OCI-LY7 (cell line): Measurements from ENCODE around the gene CA9. TPM values are rescaled to one million over a fixed set of nuclear protein-coding genes. Genes with fewer than 3 reads are reported as not detected.

Experiments
- BruUV-seq: library from RNA; stranded (reverse); fragments of 400-500 nt; replicated peaks from 2 replicates; lab custom pipeline; 2021; lab: Mats Ljungman, UMichigan
- CTCF ChIA-PET: fragments of 300-600 bp; sonication (Branson Sonifier 250); formaldehyde crosslinking; loops from one replicate; lab custom pipeline; 2022; ENCODE audit warnings: antibody characterized with exemption; ENCODE audit not compliant: unreplicated experiment; lab: Charles Lee
- POLR2A ChIA-PET: fragments of 300-600 bp; sonication (Branson Sonifier 250); formaldehyde crosslinking; loops from one replicate; lab custom pipeline; 2022; ENCODE audit warnings: antibody characterized with exemption; lab: Charles Lee
- DNase-seq: peaks from one replicate; pipeline ENCODE4 v3.0.0-alpha.2; 2015; ENCODE audit warnings: low spot score
- H2AFZ ChIP-seq: fragments of 200-600 bp; sonication (generic), shearing (Covaris generic); 2 replicates; pipeline ENCODE4 v1.6.1; 2014; ENCODE audit warnings: mild to moderate bottlenecking, antibody characterized with exemption, low read length, moderate library complexity
- H3K27ac ChIP-seq: fragments of 200-600 bp; sonication (generic); 2 replicates; pipeline ENCODE4 v1.5.1; 2014; ENCODE audit warnings: mixed run types, low read depth, mild to moderate bottlenecking, moderate library complexity, low read length, inconsistent platforms; ENCODE audit not compliant: poor library complexity, severe bottlenecking
- H3K36me3 ChIP-seq: fragments of 200-600 bp; sonication (generic); 2 replicates; pipeline ENCODE4 v1.6.1; 2014; ENCODE audit warnings: mild to moderate bottlenecking, antibody characterized with exemption, low read length, moderate library complexity, mixed read lengths; ENCODE audit not compliant: insufficient read depth
- H3K4me1 ChIP-seq: fragments of 200-600 bp; sonication (generic); 2 replicates; pipeline ENCODE4 v1.5.1; 2014; ENCODE audit warnings: mild to moderate bottlenecking, low read length; ENCODE audit not compliant: insufficient read depth, poor library complexity, severe bottlenecking
- H3K4me2 ChIP-seq: fragments of 200-600 bp; sonication (generic); 2 replicates; pipeline ENCODE4 v1.6.1; 2014; ENCODE audit warnings: mild to moderate bottlenecking, low read length
- H3K4me3 ChIP-seq: fragments of 200-600 bp; sonication (generic); 2 replicates; pipeline ENCODE4 v1.5.1; 2014; ENCODE audit warnings: mild to moderate bottlenecking, low read depth, low read length; ENCODE audit not compliant: poor library complexity, severe bottlenecking
- H3K79me2 ChIP-seq: fragments of 200-600 bp; sonication (generic); 2 replicates; pipeline ENCODE4 v1.6.1; 2016; ENCODE audit warnings: low read depth, mild to moderate bottlenecking, low read length, moderate library complexity, mixed read lengths; ENCODE audit not compliant: insufficient read depth
- H3K9me2 ChIP-seq: fragments of 200-600 bp; sonication (generic); 2 replicates; pipeline ENCODE4 v1.6.1; 2016; ENCODE audit warnings: mild to moderate bottlenecking, low read length, mixed read lengths; ENCODE audit not compliant: insufficient read depth
- H3K9me3 ChIP-seq: fragments of 200-600 bp; sonication (generic); 2 replicates; pipeline ENCODE4 v1.6.1; 2014; ENCODE audit warnings: mild to moderate bottlenecking, mixed run types, low read length, mixed read lengths
- H4K20me1 ChIP-seq: fragments of 200-600 bp; sonication (generic); 2 replicates; pipeline ENCODE4 v1.6.1; 2014; ENCODE audit warnings: mild to moderate bottlenecking, antibody characterized with exemption, low read length, moderate library complexity, mixed read lengths; ENCODE audit not compliant: insufficient read depth
- EZH2phosphoT487 ChIP-seq: fragments of 200-600 bp; sonication (generic); IDR thresholded peaks from 2 replicates; pipeline ENCODE4 v1.6.1; 2018; ENCODE audit warnings: low read depth, borderline replicate concordance, mild to moderate bottlenecking, mixed run types, antibody characterized with exemption, low read length, moderate library complexity, mixed read lengths
- intact Hi-C: fragments of 100-400 bp; cut with micrococcal nuclease; formaldehyde crosslinking; loops from one replicate; pipeline ENCODE4 v1.10.0; 2022; ENCODE audit not compliant: unreplicated experiment
- total RNA-seq, 2 experiments: library from RNA; depleted of rRNA in 1 of 2; stranded (reverse); fragments of >200 nt in 1 of 2; shearing (Covaris generic) in 1 of 2; gene quantifications; 2 replicates each; pipeline ENCODE4 v1.2.3, GENCODE V29; 2014 to 2022
- TF ChIP-seq, protein P1 (sequence below): fragments of 200-600 bp; sonication (generic); conservative IDR thresholded peaks from 2 replicates; pipeline ENCODE4 v1.5.1; 2014; ENCODE audit warnings: mild to moderate bottlenecking, antibody characterized with exemption, low read length, moderate library complexity, mixed read lengths

The CA9 gene
- total RNA-seq, 2 experiments from 2014 or later = 0.16 TPM; not detected in 1

DNA sequence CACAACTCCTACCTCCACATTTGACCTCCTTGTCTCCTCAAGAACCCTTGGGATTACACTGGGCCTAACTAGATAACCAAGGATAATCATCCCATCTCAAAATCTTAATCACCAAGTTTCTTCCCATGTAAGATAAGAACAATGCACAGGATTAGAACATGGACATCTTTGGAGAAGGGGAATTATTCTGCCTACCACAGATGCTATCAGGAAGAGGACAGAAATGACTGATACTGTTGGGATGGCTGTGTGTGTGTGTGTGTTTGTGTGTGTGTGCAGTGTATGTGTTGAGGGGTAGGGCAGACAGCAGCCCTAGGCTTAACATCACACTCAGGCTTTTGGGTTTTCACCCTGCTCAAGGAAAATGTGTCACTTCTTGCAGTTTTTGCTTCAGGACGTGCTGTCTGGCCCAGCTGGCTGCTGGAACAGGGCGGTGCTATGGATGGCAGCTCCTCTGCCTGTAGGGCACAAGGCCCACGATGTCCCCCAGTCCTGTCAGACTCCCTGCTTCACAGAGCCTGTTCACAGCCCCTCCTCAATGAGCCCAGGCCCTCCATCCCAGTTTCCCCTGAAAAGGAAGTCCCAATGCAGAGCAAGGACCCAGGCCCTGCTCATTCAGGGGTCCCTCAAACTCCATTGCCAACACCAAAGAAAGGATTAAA lies 7.7 kb downstream of the CA9 start:
- H3K9me3 ChIP-seq = no peaks in the 10 kb centered on the region
- H4K20me1 ChIP-seq = no peaks in the 10 kb centered on the region
- TF ChIP-seq, protein P1, sequence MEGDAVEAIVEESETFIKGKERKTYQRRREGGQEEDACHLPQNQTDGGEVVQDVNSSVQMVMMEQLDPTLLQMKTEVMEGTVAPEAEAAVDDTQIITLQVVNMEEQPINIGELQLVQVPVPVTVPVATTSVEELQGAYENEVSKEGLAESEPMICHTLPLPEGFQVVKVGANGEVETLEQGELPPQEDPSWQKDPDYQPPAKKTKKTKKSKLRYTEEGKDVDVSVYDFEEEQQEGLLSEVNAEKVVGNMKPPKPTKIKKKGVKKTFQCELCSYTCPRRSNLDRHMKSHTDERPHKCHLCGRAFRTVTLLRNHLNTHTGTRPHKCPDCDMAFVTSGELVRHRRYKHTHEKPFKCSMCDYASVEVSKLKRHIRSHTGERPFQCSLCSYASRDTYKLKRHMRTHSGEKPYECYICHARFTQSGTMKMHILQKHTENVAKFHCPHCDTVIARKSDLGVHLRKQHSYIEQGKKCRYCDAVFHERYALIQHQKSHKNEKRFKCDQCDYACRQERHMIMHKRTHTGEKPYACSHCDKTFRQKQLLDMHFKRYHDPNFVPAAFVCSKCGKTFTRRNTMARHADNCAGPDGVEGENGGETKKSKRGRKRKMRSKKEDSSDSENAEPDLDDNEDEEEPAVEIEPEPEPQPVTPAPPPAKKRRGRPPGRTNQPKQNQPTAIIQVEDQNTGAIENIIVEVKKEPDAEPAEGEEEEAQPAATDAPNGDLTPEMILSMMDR = no peak
- no peak for TF ChIP-seq EZH2phosphoT487
- no TSS peak for BruUV-seq
- ChIA-PET POLR2A (interaction anchor here (1.0 to 2.2 kb wide), 6 partner anchors 9 to 47 kb away, joined by 3 to 12 read pairs (median 6); partner anchors contain the start of gene TPM2), CTCF (interaction anchor here (0.9 to 1.0 kb wide), 3 partner anchors 12 to 62 kb away, joined by 3 to 5 read pairs (median 4); partner anchors contain the start of gene ARHGEF39)
- H3K27ac ChIP-seq = no peak overlapping the region
- DNase-seq = no peak
- H3K79me2 ChIP-seq = no peaks in the 10 kb centered on the region
- peak overlapping the region; percentile 55 for H3K4me2 ChIP-seq
- intact Hi-C loops = no loop called here
- no peaks in the 10 kb centered on the region for H3K36me3 ChIP-seq
- H3K4me1 ChIP-seq = peaks cover 35% of the 10 kb centered on the region
- no peak overlapping the region for H2AFZ ChIP-seq
- no peaks in the 10 kb centered on the region for H3K9me2 ChIP-seq
- H3K4me3 ChIP-seq = no peak overlapping the region

DNA sequence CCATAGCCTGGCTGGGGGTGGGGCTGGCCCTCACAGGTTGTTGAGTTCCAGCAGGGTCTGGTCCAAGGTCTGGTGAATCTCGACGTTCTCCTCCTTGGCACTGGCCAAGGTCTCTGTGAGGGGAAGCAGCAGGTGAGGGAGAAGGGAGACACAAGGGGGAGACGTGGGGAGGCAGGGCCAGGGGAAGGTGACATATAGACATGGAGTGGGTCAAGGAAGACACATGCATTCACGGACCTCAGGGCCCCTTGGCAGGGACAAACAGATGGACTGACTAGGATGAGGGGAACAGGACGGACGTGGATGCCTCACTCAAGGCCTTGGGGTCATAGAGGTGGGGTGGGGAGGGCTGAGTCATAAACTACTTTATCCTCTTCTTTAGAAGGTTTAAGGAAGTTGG lies 8.3 kb downstream of the CA9 start:
- Histone ChIP-seq H3K9me2 (no peaks in the 10 kb centered on the region), H3K9me3 (no peaks in the 10 kb centered on the region), H3K4me3 (no peak overlapping the region), H3K4me1 (peaks cover 41% of the 10 kb centered on the region), H3K27ac (no peak overlapping the region), H3K4me2 (no peak overlapping the region), H4K20me1 (no peaks in the 10 kb centered on the region), H2AFZ (no peak overlapping the region), H3K79me2 (no peaks in the 10 kb centered on the region), H3K36me3 (no peaks in the 10 kb centered on the region)
- TF ChIP-seq, protein P1 = no peak
- TF ChIP-seq EZH2phosphoT487 = no peak
- CTCF ChIA-PET = no interaction called here
- DNase-seq = no peak
- intact Hi-C loops = no loop called here
- POLR2A ChIA-PET = no interaction called here
- BruUV-seq = no TSS peak
